Ectodermal cell (in vitro differentiated cells): Measurements from ENCODE around the gene MAGEC2. TPM values are rescaled to one million over a fixed set of nuclear protein-coding genes. Genes with fewer than 3 reads are reported as not detected.

Experiments used
- H3K27ac ChIP-seq: 2 replicates; pipeline ENCODE4 v1.7.0; 2013; ENCODE audit warnings: mild to moderate bottlenecking, low read depth, low read length; ENCODE audit not compliant: insufficient read depth, poor library complexity, severe bottlenecking
- H3K27me3 ChIP-seq: 2 replicates; pipeline ENCODE4 v1.7.0; 2013; ENCODE audit warnings: mild to moderate bottlenecking, low read length; ENCODE audit not compliant: insufficient read depth, control insufficient read depth, poor library complexity, severe bottlenecking
- H3K36me3 ChIP-seq: one replicate; pipeline ENCODE4 v1.7.0; 2013; ENCODE audit warnings: low read length; ENCODE audit not compliant: control insufficient read depth, insufficient read depth
- H3K4me1 ChIP-seq: one replicate; pipeline ENCODE4 v1.7.0; 2013; ENCODE audit warnings: low read length; ENCODE audit not compliant: control insufficient read depth, insufficient read depth
- H3K4me3 ChIP-seq: 2 replicates; pipeline ENCODE4 v1.7.0; 2013; ENCODE audit warnings: low read depth, low read length, control low read depth; ENCODE audit not compliant: insufficient read depth
- H3K9me3 ChIP-seq: 2 replicates; pipeline ENCODE4 v1.7.0; 2013; ENCODE audit warnings: mild to moderate bottlenecking, low read length, moderate library complexity; ENCODE audit not compliant: control insufficient read depth
- WGBS, 2 experiments: methylation state at CpG; one replicate each; pipeline ENCODE4 v1.1.7; 2013; ENCODE audit warnings: missing lambda C conversion rate in 2 of 2; 5-methylcytosine and 5-hydroxymethylcytosine counted together
- polyA plus RNA-seq, 4 experiments: library from polyadenylated mRNA; stranded (reverse); fragments of 50-300 nt; gene quantifications; one replicate each; pipeline ENCODE4 v1.2.3, GENCODE V29; 2013

The MAGEC2 gene
- polyA plus RNA-seq (2013, experiment 1 of 4): not detected
- not detected for polyA plus RNA-seq (2013, experiment 2 of 4)
- polyA plus RNA-seq (2013, experiment 3 of 4): not detected
- not detected for polyA plus RNA-seq (2013, experiment 4 of 4)

- no peaks in the 10 kb centered on the region for H3K4me1 ChIP-seq
- no peaks in the 10 kb centered on the region for H3K27me3 ChIP-seq
- WGBS, 2 experiments: 94 to 95% methylated on average over 28 of the region's 28 CpGs
- H3K36me3 ChIP-seq: no peaks in the 10 kb centered on the region
- H3K27ac ChIP-seq: no peak within 1 kb of the TSS
- no peak within 1 kb of the TSS for H3K4me3 ChIP-seq
- H3K9me3 ChIP-seq: no peaks in the 10 kb centered on the region
Measured at GRCh38 chrX:142204522-142205433, at the start of gene MAGEC2. TSS of gene MAGEC2 (minus strand) at chrX:142205290. CDS start at chrX:142203987, 1,303 bp downstream.

GRCh38 chrX:142251680-142252079 lies 46.6 kb upstream of the MAGEC2 start:
- 97% methylated on average over 4 of the region's 4 CpGs for WGBS, 2 experiments
- H3K4me1 ChIP-seq: no peaks in the 10 kb centered on the region
- no peaks in the 10 kb centered on the region for H3K9me3 ChIP-seq
- H3K27me3 ChIP-seq: no peaks in the 10 kb centered on the region
- no peak overlapping the region for H3K4me3 ChIP-seq
- no peak overlapping the region for H3K27ac ChIP-seq
- H3K36me3 ChIP-seq: no peaks in the 10 kb centered on the region

GRCh38 chrX:142251202-142251601 lies 46.1 kb upstream of the MAGEC2 start:
- Histone ChIP-seq H3K9me3 (no peaks in the 10 kb centered on the region), H3K36me3 (no peaks in the 10 kb centered on the region), H3K27ac (no peak overlapping the region), H3K4me3 (no peak overlapping the region), H3K27me3 (no peaks in the 10 kb centered on the region), H3K4me1 (no peaks in the 10 kb centered on the region)
- WGBS, 2 experiments: 91 to 96% methylated on average over 4 of the region's 4 CpGs

GRCh38 chrX:142250502-142250901 lies 45.4 kb upstream of the MAGEC2 start:
- 92 to 96% methylated on average over 4 of the region's 4 CpGs for WGBS, 2 experiments
- Histone ChIP-seq H3K27me3 (no peaks in the 10 kb centered on the region), H3K27ac (no peak overlapping the region), H3K4me1 (no peaks in the 10 kb centered on the region), H3K9me3 (no peaks in the 10 kb centered on the region), H3K36me3 (no peaks in the 10 kb centered on the region), H3K4me3 (no peak overlapping the region)

- Histone ChIP-seq H3K4me1 (no peaks in the 10 kb centered on the region), H3K27ac (no peak overlapping the region), H3K9me3 (no peaks in the 10 kb centered on the region), H3K4me3 (no peak overlapping the region), H3K36me3 (no peaks in the 10 kb centered on the region), H3K27me3 (no peaks in the 10 kb centered on the region)
- 74 to 76% methylated on average over 5 of the region's 5 CpGs for WGBS, 2 experiments
Measured at GRCh38 chrX:142249721-142250120, 44.6 kb upstream of the MAGEC2 start.

GRCh38 chrX:142244568-142244967 lies 39.5 kb upstream of the MAGEC2 start:
- 25% methylated on average over 4 of the region's 4 CpGs for WGBS, 2 experiments
- Histone ChIP-seq H3K4me3 (no peak overlapping the region), H3K9me3 (no peaks in the 10 kb centered on the region), H3K36me3 (no peaks in the 10 kb centered on the region), H3K27me3 (no peaks in the 10 kb centered on the region), H3K4me1 (no peaks in the 10 kb centered on the region), H3K27ac (no peak overlapping the region)

- H3K27me3 ChIP-seq: no peaks in the 10 kb centered on the region
- no peak overlapping the region for H3K27ac ChIP-seq
- 80 to 100% methylated on average over 1 of the region's 1 CpG for WGBS, 2 experiments
- no peaks in the 10 kb centered on the region for H3K9me3 ChIP-seq
- H3K4me3 ChIP-seq: no peak overlapping the region
- H3K36me3 ChIP-seq: no peaks in the 10 kb centered on the region
- H3K4me1 ChIP-seq: no peaks in the 10 kb centered on the region
Measured at GRCh38 chrX:142238536-142238935, 33.4 kb upstream of the MAGEC2 start.

- H3K27ac ChIP-seq: no peak overlapping the region
- H3K4me3 ChIP-seq: no peak overlapping the region
- H3K27me3 ChIP-seq: no peaks in the 10 kb centered on the region
- WGBS, 2 experiments: 0 to 6% methylated on average over 1 of the region's 1 CpG
- H3K4me1 ChIP-seq: no peaks in the 10 kb centered on the region
- no peaks in the 10 kb centered on the region for H3K36me3 ChIP-seq
- H3K9me3 ChIP-seq: no peaks in the 10 kb centered on the region
Measured at GRCh38 chrX:142233400-142233799, 28.3 kb upstream of the MAGEC2 start.

GRCh38 chrX:142214081-142214480 lies 9.0 kb upstream of the MAGEC2 start:
- Histone ChIP-seq H3K36me3 (no peaks in the 10 kb centered on the region), H3K9me3 (no peaks in the 10 kb centered on the region), H3K27ac (no peak overlapping the region), H3K4me3 (no peak overlapping the region), H3K4me1 (no peaks in the 10 kb centered on the region), H3K27me3 (no peaks in the 10 kb centered on the region)
- WGBS, 2 experiments: 91 to 98% methylated on average over 4 of the region's 4 CpGs

GRCh38 chrX:142201113-142201512 lies 4.0 kb downstream of the MAGEC2 start:
- WGBS, 2 experiments: 88 to 100% methylated on average over 2 of the region's 2 CpGs
- no peaks in the 10 kb centered on the region for H3K36me3 ChIP-seq
- no peak overlapping the region for H3K27ac ChIP-seq
- H3K4me3 ChIP-seq: no peak overlapping the region
- no peaks in the 10 kb centered on the region for H3K4me1 ChIP-seq
- H3K9me3 ChIP-seq: no peaks in the 10 kb centered on the region
- no peaks in the 10 kb centered on the region for H3K27me3 ChIP-seq
